HepG2 (cell line): Measurements from ENCODE around the gene ZFR. TPM values are rescaled to one million over a fixed set of nuclear protein-coding genes. Genes with fewer than 3 reads are reported as not detected.

Experiments used
- ATAC-seq: fragments of 200-7000 bp; cut with Tn5 transposase; 3 replicates; pipeline ENCODE4 v1.9.1; 2020; ENCODE audit warnings: mild to moderate bottlenecking, moderate library complexity
- BruUV-seq: library from RNA; stranded (reverse); fragments of 400-500 nt; replicated peaks from 2 replicates; lab custom pipeline; 2021; lab: Mats Ljungman, UMichigan
- CTCF ChIA-PET: fragments of 300-600 bp; formaldehyde crosslinking; extraction: SDS; loops from one replicate; lab custom pipeline; 2021; ENCODE audit warnings: low total read pairs, inconsistent platforms, low intra/inter-chr PET ratio; lab: Yijun Ruan, JAX
- POLR2A ChIA-PET: fragments of 350-600 bp; sonication (Branson Sonifier 250); formaldehyde crosslinking; loops from one replicate; lab custom pipeline; 2020; ENCODE audit warnings: antibody characterized with exemption, inconsistent platforms; lab: Yijun Ruan, JAX
- DNase-seq: peaks from one replicate; pipeline ENCODE4 v3.0.0-alpha.2; 2015; ENCODE audit warnings: low spot score
- FAIRE-seq: peaks from 3 replicates; lab custom pipeline; 2011; peaks lifted over from hg19 to GRCh38; lab: Jason Lieb, UNC
- H2AFZ ChIP-seq: one replicate; pipeline ENCODE4 v1.6.1; 2011; ENCODE audit warnings: low read length, inconsistent platforms
- H3K27ac ChIP-seq: fragments of 300-600 bp; 3 replicates; pipeline ENCODE4 v1.8.0; 2011; ENCODE audit warnings: mixed run types, mild to moderate bottlenecking, mixed read lengths, low read length, inconsistent platforms; ENCODE audit not compliant: insufficient read depth; ENCODE audit errors: extremely low read length
- H3K27me3 ChIP-seq, 2 experiments: fragments of 200-600 bp in 1 of 2; 2 replicates in 1 of 2; 3 replicates in 1 of 2; pipeline versions ENCODE4 v1.6.0 to v1.8.0; 2011; ENCODE audit warnings: low read length in 2 of 2, mild to moderate bottlenecking in 2 of 2, moderate library complexity in 2 of 2, inconsistent platforms in 1 of 2; ENCODE audit not compliant: insufficient read depth in 2 of 2, control insufficient read depth in 1 of 2
- H3K36me3 ChIP-seq, 2 experiments: fragments of 200-600 bp in 1 of 2; replicated peaks in 1 of 2; 2 replicates in 1 of 2; 3 replicates in 1 of 2; pipeline versions ENCODE4 v1.5.1 to v1.8.0; 2011; ENCODE audit warnings: low read length in 2 of 2, inconsistent platforms in 1 of 2; ENCODE audit not compliant: insufficient read depth in 2 of 2, control insufficient read depth in 1 of 2
- H3K4me1 ChIP-seq: 2 replicates; pipeline ENCODE4 v1.5.1; 2012; ENCODE audit warnings: low read length, inconsistent platforms; ENCODE audit not compliant: insufficient read depth
- H3K4me2 ChIP-seq: 2 replicates; pipeline ENCODE4 v1.6.0; 2011; ENCODE audit warnings: low read depth, low read length, inconsistent platforms
- H3K4me3 ChIP-seq, 3 experiments: fragments of 200-600 bp in 1 of 3; sonication (generic), shearing (Covaris generic) in 1 of 3; replicated peaks in 1 of 3; 2 replicates each; pipeline ENCODE4 v1.5.1; 2011 to 2016; ENCODE audit warnings: low read length in 3 of 3, inconsistent platforms in 2 of 3, low read depth in 2 of 3, mild to moderate bottlenecking in 2 of 3, control low read depth in 1 of 3, mixed read lengths in 1 of 3; ENCODE audit not compliant: insufficient read depth in 1 of 3
- H3K79me2 ChIP-seq: one replicate; pipeline ENCODE4 v1.6.1; 2011; ENCODE audit warnings: low read length, inconsistent platforms; ENCODE audit not compliant: insufficient read depth
- H3K9ac ChIP-seq: 2 replicates; pipeline ENCODE4 v1.6.0; 2011; ENCODE audit warnings: mild to moderate bottlenecking, low read depth, low read length, inconsistent platforms; ENCODE audit not compliant: insufficient read depth
- H3K9me3 ChIP-seq: 2 replicates; pipeline ENCODE4 v1.5.1; 2012; ENCODE audit warnings: mild to moderate bottlenecking, low read length
- H4K20me1 ChIP-seq: 2 replicates; pipeline ENCODE4 v1.6.0; 2011; ENCODE audit warnings: inconsistent platforms, mild to moderate bottlenecking, low read length, moderate library complexity; ENCODE audit not compliant: insufficient read depth
- CENPT ChIP-seq: sonication (generic); formaldehyde crosslinking; IDR thresholded peaks from 2 replicates; pipeline ENCODE4 v1.8.0; 2022; ENCODE audit warnings: low read depth, mild to moderate bottlenecking, moderate library complexity, missing genetic modification reagents
- DBP ChIP-seq: sonication (generic); formaldehyde crosslinking; IDR thresholded peaks from 2 replicates; pipeline ENCODE4 v1.4.0; 2020; ENCODE audit warnings: missing genetic modification reagents; ENCODE audit errors: not compliant biosample characterization
- KLF11 ChIP-seq: IDR thresholded peaks from 2 replicates; pipeline ENCODE4 v1.6.1; 2016; ENCODE audit warnings: missing compliant biosample characterization
- KLF16 ChIP-seq, 2 experiments: sonication (generic) in 1 of 2; formaldehyde crosslinking in 1 of 2; IDR thresholded peaks; 2 replicates each; pipeline versions ENCODE4 v1.6.1 to v1.8.0; 2016 to 2023; ENCODE audit warnings: missing genetic modification reagents in 2 of 2, missing compliant biosample characterization in 1 of 2
- MAFK ChIP-seq, 2 experiments: IDR thresholded peaks in 1 of 2; conservative IDR thresholded peaks in 1 of 2; 2 replicates each; pipeline ENCODE4 v1.6.1; 2011; ENCODE audit warnings: improper control_type of control experiment in 2 of 2, low read length in 2 of 2
- NFKB2 ChIP-seq: sonication (generic); formaldehyde crosslinking; IDR thresholded peaks from 2 replicates; pipeline ENCODE4 v1.4.0; 2020; ENCODE audit warnings: missing genetic modification reagents, borderline replicate concordance
- PLRG1 ChIP-seq: fragments of 450-650 bp; conservative IDR thresholded peaks from 2 replicates; pipeline ENCODE4 v1.6.1; 2016
- STAG1 ChIP-seq: sonication (generic); formaldehyde crosslinking; IDR thresholded peaks from 2 replicates; pipeline ENCODE4 v1.4.0; 2020; ENCODE audit warnings: missing genetic modification reagents
- ZGPAT ChIP-seq: IDR thresholded peaks from 2 replicates; pipeline ENCODE4 v1.6.1; 2016; ENCODE audit warnings: mild to moderate bottlenecking
- ZNF281 ChIP-seq: sonication (generic); formaldehyde crosslinking; IDR thresholded peaks from 2 replicates; pipeline ENCODE4 v1.4.0; 2020; ENCODE audit warnings: missing genetic modification reagents, borderline replicate concordance
- ZNF292 ChIP-seq: sonication (generic); formaldehyde crosslinking; IDR thresholded peaks from 2 replicates; pipeline ENCODE4 v1.8.1; 2022; ENCODE audit warnings: mild to moderate bottlenecking, low read depth, missing genetic modification reagents, borderline replicate concordance
- ZNF337 ChIP-seq: sonication (generic); formaldehyde crosslinking; IDR thresholded peaks from 2 replicates; pipeline ENCODE4 v1.5.1; 2020; ENCODE audit warnings: missing genetic modification reagents, low read depth, mild to moderate bottlenecking, borderline replicate concordance
- WGBS: methylation state at CpG from one replicate; pipeline ENCODE4 v1.1.6; 2017; ENCODE audit warnings: low lambda C conversion rate; 5-methylcytosine and 5-hydroxymethylcytosine counted together
- in situ Hi-C: cut with HindIII; loops from 2 replicates; pipeline ENCODE4 v1.10.0; 2017; ENCODE audit warnings: low pct_unique_long_range_greater_than_20kb; ENCODE audit not compliant: extremely low pct_ligation_motif_present
- intact Hi-C: fragments of 100-400 bp; cut with micrococcal nuclease; formaldehyde crosslinking; loops from one replicate; pipeline ENCODE4 v1.10.0; 2022; ENCODE audit not compliant: unreplicated experiment
- polyA plus RNA-seq, 8 experiments: library from polyadenylated mRNA; depleted of rRNA in 3 of 8; stranded (reverse) in 7 of 8; unstranded in 1 of 8; fragments of >200 nt; fragmentation: Illumina TruSeq in 4 of 8; extraction: Trizol in 4 of 8; gene quantifications; 2 replicates each; pipeline versions ENCODE4 v1.2.1 to v1.2.3, GENCODE V29; 2011 to 2016; ENCODE audit warnings: low read depth in 4 of 8, missing spikeins in 1 of 8, mixed read lengths in 1 of 8; ENCODE audit not compliant: insufficient read depth in 1 of 8
- total RNA-seq, 5 experiments: library from RNA; depleted of rRNA; stranded (reverse); fragments of >200 nt; fragmentation: Illumina TruSeq; extraction: Trizol; gene quantifications; 2 replicates each; pipeline ENCODE4 v1.2.3, GENCODE V29; 2016; ENCODE audit warnings: low read depth in 1 of 5
- TF ChIP-seq, protein P1 (sequence below): sonication (generic); formaldehyde crosslinking; IDR thresholded peaks from 2 replicates; pipeline ENCODE4 v1.8.0; 2022; ENCODE audit warnings: mild to moderate bottlenecking, missing genetic modification reagents, borderline replicate concordance
- TF ChIP-seq, protein P2 (sequence below): IDR thresholded peaks from 2 replicates; pipeline ENCODE4 v1.6.1; 2016

Gene ZFR
- total and polyA plus RNA-seq, 2 of the 13 experiments (the other 11 are each of a cell fraction or from before 2014, with no cell fraction given) = 89.0 to 92.8 TPM

GRCh38 chr5:32312595-32313332 is 131.8 kb downstream of the ZFR start, which contains the start of gene MTMR12:
TSS of gene MTMR12 (minus strand) at chr5:32312939. CDS start at chr5:32312838, 101 bp downstream.
- CTCF ChIA-PET = no interaction called here
- H3K9me3 ChIP-seq = no peaks in the 10 kb centered on the region
- POLR2A ChIA-PET = interaction anchor here (0.7 to 3.7 kb wide), 6 partner anchors 13 to 81 kb away, joined by 3 to 32 read pairs (median 4); no protein-coding TSS in a partner anchor
- intact Hi-C loops (loop anchor here (2.0 to 5.0 kb wide), 4 partner anchors 40 to 260 kb away; partner anchors contain the start of gene GOLPH3), in situ Hi-C loops (no loop called here)
- peaks cover 47% of the 10 kb centered on the region for H3K79me2 ChIP-seq
- no peak within 1 kb of the TSS for H2AFZ ChIP-seq
- peak; percentile 94 for ATAC-seq
- H4K20me1 ChIP-seq = 0 out of 2 replicates have a peak, but pooled peaks cover 14% of the 10 kb centered on the region
- peaks cover 1 to 4% of the 10 kb centered on the region in 2 experiments; a peak in 1 of 5 replicates for H3K36me3 ChIP-seq
- DNase-seq = peak; percentile 98
- peak within 1 kb of the TSS; percentile 95 for H3K9ac ChIP-seq
- H3K4me1 ChIP-seq = peaks cover 74% of the 10 kb centered on the region
- peak; percentile 96 for FAIRE-seq
- H3K4me2 ChIP-seq = peak within 1 kb of the TSS; percentile 95
- 4% methylated on average over 9 of the region's 83 CpGs for WGBS
- H3K27ac ChIP-seq = peak within 1 kb of the TSS; percentile 95
- H3K27me3 ChIP-seq = no peaks in the 10 kb centered on the region
- H3K4me3 ChIP-seq = peak within 1 kb of the TSS; percentile 84 to 95 (median 92)
- BruUV-seq = no TSS peak
- TF ChIP-seq DBP (CRISPR knock-in tag) = no peak
- TF ChIP-seq ZNF281 (CRISPR knock-in tag) = no peak
- TF ChIP-seq CENPT = no peak
- no peak for TF ChIP-seq KLF16 (CRISPR knock-in tag; IDR thresholded peaks at IDR 0.05)
- TF ChIP-seq NFKB2 (CRISPR knock-in tag) = no peak
- TF ChIP-seq PLRG1 = no peak
- TF ChIP-seq STAG1 (CRISPR knock-in tag) = no peak
- peak; percentile 22; the same call in 1 of the 2 replicates for TF ChIP-seq ZGPAT (CRISPR knock-in tag)
- TF ChIP-seq ZNF292 = no peak
- no peak for TF ChIP-seq MAFK (conservative IDR thresholded peaks at IDR 0.05 in 1 of 2, IDR thresholded peaks at IDR 0.05 in 1 of 2; ENCODE audit: low read length in 2 of 2)
- no peak for TF ChIP-seq ZNF337 (CRISPR knock-in tag)
- TF ChIP-seq, protein P1, sequence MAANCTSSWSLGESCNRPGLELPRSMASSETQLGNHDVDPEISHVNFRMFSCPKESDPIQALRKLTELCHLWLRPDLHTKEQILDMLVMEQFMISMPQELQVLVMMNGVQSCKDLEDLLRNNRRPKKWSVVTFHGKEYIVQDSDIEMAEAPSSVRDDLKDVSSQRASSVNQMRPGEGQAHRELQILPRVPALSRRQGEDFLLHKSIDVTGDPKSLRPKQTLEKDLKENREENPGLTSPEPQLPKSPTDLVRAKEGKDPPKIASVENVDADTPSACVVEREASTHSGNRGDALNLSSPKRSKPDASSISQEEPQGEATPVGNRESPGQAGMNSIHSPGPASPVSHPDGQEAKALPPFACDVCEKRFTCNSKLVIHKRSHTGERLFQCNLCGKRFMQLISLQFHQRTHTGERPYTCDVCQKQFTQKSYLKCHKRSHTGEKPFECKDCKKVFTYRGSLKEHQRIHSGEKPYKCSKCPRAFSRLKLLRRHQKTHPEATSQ (CRISPR knock-in tag) = 0 out of 2 replicates have a peak, but pooled peaks have one; percentile 27
- TF ChIP-seq KLF11 (CRISPR knock-in tag) = no peak
- TF ChIP-seq, protein P2, sequence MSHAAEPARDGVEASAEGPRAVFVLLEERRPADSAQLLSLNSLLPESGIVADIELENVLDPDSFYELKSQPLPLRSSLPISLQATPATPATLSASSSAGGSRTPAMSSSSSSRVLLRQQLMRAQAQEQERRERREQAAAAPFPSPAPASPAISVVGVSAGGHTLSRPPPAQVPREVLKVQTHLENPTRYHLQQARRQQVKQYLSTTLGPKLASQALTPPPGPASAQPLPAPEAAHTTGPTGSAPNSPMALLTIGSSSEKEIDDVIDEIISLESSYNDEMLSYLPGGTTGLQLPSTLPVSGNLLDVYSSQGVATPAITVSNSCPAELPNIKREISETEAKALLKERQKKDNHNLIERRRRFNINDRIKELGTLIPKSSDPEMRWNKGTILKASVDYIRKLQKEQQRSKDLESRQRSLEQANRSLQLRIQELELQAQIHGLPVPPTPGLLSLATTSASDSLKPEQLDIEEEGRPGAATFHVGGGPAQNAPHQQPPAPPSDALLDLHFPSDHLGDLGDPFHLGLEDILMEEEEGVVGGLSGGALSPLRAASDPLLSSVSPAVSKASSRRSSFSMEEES = no peak; the same call in 1 of the 2 replicates
